WTC11 (cell line): ENCODE results near the gene SELPLG.

ENCODE experiments used
- ESRRA ChIP-seq: sonication (generic); formaldehyde crosslinking; IDR thresholded peaks from 2 replicates; pipeline ENCODE4 v1.8.1; 2022; ENCODE audit warnings: mild to moderate bottlenecking, missing genetic modification reagents, borderline replicate concordance
- FOXJ3 ChIP-seq: sonication (generic); formaldehyde crosslinking; IDR thresholded peaks from 2 replicates; pipeline ENCODE4 v1.9.0; 2021; ENCODE audit warnings: missing genetic modification reagents, mild to moderate bottlenecking, borderline replicate concordance
- FOXK1 ChIP-seq: sonication (generic); formaldehyde crosslinking; IDR thresholded peaks from 2 replicates; pipeline ENCODE4 v1.8.0; 2022; ENCODE audit warnings: mild to moderate bottlenecking, moderate library complexity, missing genetic modification reagents
- NR2C2 ChIP-seq: sonication (generic); formaldehyde crosslinking; IDR thresholded peaks from 2 replicates; pipeline ENCODE4 v1.8.0; 2022; ENCODE audit warnings: mild to moderate bottlenecking, missing genetic modification reagents
- ZBTB21 ChIP-seq: sonication (generic); formaldehyde crosslinking; IDR thresholded peaks from 2 replicates; pipeline ENCODE4 v1.8.1; 2023; ENCODE audit warnings: mild to moderate bottlenecking, missing genetic modification reagents, borderline replicate concordance
- ZNF121 ChIP-seq: sonication (generic); formaldehyde crosslinking; IDR thresholded peaks from 2 replicates; pipeline ENCODE4 v1.8.0; 2023; ENCODE audit warnings: missing genetic modification reagents
- TF ChIP-seq, protein P1 (sequence below): fragments of 200-600 bp; IDR thresholded peaks from 2 replicates; pipeline ENCODE4 v1.8.0; 2022; ENCODE audit warnings: antibody characterized with exemption
- TF ChIP-seq, protein P2 (sequence below): sonication (generic); formaldehyde crosslinking; conservative IDR thresholded peaks from 2 replicates; pipeline ENCODE4 v1.8.1; 2022; ENCODE audit warnings: mild to moderate bottlenecking, missing genetic modification reagents
- TF ChIP-seq, protein P3 (sequence below): sonication (generic); formaldehyde crosslinking; IDR thresholded peaks from 2 replicates; pipeline ENCODE4 v1.8.0; 2022; ENCODE audit warnings: mild to moderate bottlenecking, missing genetic modification reagents
- TF ChIP-seq, protein P4 (sequence below): sonication (generic); formaldehyde crosslinking; IDR thresholded peaks from 2 replicates; pipeline ENCODE4 v1.8.1; 2022; ENCODE audit warnings: mild to moderate bottlenecking, missing genetic modification reagents, moderate library complexity, borderline replicate concordance

DNA sequence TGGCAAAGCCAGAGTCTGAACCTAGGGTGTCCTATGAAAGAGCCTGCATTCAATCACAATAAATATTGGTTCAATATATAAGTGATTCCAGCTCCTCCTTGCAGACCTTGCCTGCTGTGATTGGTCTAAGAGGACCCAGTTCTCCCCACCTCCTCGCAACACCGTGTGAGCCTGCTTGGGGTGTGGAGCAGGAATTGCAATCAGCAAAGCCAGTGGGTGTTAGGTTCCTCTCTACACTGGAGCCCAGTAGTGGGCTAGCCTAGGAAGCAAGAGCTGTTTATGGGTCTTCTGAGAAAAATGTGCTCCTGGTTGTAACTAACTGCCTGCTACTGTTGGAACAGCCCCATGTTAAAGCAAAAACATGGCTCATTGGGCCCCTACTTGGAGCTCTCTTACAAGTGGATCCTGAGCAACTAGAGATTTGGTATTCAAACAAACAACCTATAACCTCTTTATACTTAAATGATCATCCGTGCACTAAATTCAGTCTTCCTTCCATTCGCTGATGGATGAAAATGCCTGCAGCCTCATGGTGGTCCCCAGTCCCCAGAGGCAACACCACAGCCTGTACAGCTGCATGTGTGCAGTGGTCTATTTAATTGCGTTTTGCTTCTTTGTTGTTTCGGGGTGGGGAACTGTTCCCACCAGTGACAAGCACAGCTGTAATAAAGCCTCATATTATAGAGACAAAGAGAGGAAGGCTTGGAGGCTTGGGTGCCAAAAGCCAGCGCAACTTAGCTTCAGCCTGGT, 3.7 kb upstream of the SELPLG start:
- TF ChIP-seq, protein P1, sequence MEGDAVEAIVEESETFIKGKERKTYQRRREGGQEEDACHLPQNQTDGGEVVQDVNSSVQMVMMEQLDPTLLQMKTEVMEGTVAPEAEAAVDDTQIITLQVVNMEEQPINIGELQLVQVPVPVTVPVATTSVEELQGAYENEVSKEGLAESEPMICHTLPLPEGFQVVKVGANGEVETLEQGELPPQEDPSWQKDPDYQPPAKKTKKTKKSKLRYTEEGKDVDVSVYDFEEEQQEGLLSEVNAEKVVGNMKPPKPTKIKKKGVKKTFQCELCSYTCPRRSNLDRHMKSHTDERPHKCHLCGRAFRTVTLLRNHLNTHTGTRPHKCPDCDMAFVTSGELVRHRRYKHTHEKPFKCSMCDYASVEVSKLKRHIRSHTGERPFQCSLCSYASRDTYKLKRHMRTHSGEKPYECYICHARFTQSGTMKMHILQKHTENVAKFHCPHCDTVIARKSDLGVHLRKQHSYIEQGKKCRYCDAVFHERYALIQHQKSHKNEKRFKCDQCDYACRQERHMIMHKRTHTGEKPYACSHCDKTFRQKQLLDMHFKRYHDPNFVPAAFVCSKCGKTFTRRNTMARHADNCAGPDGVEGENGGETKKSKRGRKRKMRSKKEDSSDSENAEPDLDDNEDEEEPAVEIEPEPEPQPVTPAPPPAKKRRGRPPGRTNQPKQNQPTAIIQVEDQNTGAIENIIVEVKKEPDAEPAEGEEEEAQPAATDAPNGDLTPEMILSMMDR: no peak
- TF ChIP-seq, protein P2, sequence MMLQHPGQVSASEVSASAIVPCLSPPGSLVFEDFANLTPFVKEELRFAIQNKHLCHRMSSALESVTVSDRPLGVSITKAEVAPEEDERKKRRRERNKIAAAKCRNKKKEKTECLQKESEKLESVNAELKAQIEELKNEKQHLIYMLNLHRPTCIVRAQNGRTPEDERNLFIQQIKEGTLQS (CRISPR knock-in tag): no peak
- TF ChIP-seq, protein P3, sequence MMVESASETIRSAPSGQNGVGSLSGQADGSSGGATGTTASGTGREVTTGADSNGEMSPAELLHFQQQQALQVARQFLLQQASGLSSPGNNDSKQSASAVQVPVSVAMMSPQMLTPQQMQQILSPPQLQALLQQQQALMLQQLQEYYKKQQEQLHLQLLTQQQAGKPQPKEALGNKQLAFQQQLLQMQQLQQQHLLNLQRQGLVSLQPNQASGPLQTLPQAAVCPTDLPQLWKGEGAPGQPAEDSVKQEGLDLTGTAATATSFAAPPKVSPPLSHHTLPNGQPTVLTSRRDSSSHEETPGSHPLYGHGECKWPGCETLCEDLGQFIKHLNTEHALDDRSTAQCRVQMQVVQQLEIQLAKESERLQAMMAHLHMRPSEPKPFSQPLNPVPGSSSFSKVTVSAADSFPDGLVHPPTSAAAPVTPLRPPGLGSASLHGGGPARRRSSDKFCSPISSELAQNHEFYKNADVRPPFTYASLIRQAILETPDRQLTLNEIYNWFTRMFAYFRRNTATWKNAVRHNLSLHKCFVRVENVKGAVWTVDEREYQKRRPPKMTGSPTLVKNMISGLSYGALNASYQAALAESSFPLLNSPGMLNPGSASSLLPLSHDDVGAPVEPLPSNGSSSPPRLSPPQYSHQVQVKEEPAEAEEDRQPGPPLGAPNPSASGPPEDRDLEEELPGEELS: no peak
- TF ChIP-seq FOXK1 (CRISPR knock-in tag) (no peak), ESRRA (CRISPR knock-in tag) (no peak), NR2C2 (no peak), ZNF121 (CRISPR knock-in tag) (no peak), FOXJ3 (no peak), ZBTB21 (no peak)
- TF ChIP-seq, protein P4, sequence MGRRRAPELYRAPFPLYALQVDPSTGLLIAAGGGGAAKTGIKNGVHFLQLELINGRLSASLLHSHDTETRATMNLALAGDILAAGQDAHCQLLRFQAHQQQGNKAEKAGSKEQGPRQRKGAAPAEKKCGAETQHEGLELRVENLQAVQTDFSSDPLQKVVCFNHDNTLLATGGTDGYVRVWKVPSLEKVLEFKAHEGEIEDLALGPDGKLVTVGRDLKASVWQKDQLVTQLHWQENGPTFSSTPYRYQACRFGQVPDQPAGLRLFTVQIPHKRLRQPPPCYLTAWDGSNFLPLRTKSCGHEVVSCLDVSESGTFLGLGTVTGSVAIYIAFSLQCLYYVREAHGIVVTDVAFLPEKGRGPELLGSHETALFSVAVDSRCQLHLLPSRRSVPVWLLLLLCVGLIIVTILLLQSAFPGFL: no peak
